Keratinocyte (primary cell): ENCODE results near the gene GNAL. TPM values are rescaled to one million over a fixed set of nuclear protein-coding genes. Genes with fewer than 3 reads are reported as not detected.
"Not testable (repeated sequence)": the region's sequence is repeated elsewhere in the genome, so short reads cannot be mapped to it uniquely, and the experiment has no call there.

Experiments used
- DNase-seq: peaks from one replicate; pipeline ENCODE4 v3.0.0-alpha.2; 2011; ENCODE audit warnings: low read depth, missing footprints, low spot score
- FAIRE-seq: peaks from 2 replicates; lab custom pipeline; 2011; peaks lifted over from hg19 to GRCh38; lab: Jason Lieb, UNC
- H2AFZ ChIP-seq: 2 replicates; pipeline ENCODE4 v1.6.0; 2012; ENCODE audit warnings: low read length, control low read depth, inconsistent platforms; ENCODE audit not compliant: control insufficient read depth
- H3K27ac ChIP-seq: 2 replicates; pipeline ENCODE4 v1.5.1; 2011; ENCODE audit warnings: low read length; ENCODE audit not compliant: control insufficient read depth, insufficient read depth
- H3K27me3 ChIP-seq: 3 replicates; pipeline ENCODE4 v1.6.0; 2011; ENCODE audit warnings: low read length; ENCODE audit not compliant: control insufficient read depth, insufficient read depth; ENCODE audit errors: extremely low read depth
- H3K36me3 ChIP-seq, 2 experiments: 2 replicates in 1 of 2; 3 replicates in 1 of 2; pipeline ENCODE4 v1.5.1; 2011; ENCODE audit warnings: low read length in 2 of 2, mild to moderate bottlenecking in 1 of 2; ENCODE audit not compliant: control insufficient read depth in 2 of 2, insufficient read depth in 2 of 2; ENCODE audit errors: extremely low read depth in 1 of 2
- H3K4me1 ChIP-seq: 3 replicates; pipeline ENCODE4 v1.5.1; 2011; ENCODE audit warnings: low read length; ENCODE audit not compliant: control insufficient read depth, insufficient read depth; ENCODE audit errors: extremely low read depth
- H3K4me2 ChIP-seq: 3 replicates; pipeline ENCODE4 v1.6.0; 2011; ENCODE audit warnings: low read depth, low read length; ENCODE audit not compliant: control insufficient read depth, insufficient read depth; ENCODE audit errors: extremely low read depth
- H3K4me3 ChIP-seq, 3 experiments: fragments of 200-600 bp in 1 of 3; sonication (generic) in 1 of 3; 2 replicates in 2 of 3; 3 replicates in 1 of 3; pipeline ENCODE4 v1.5.1; 2011 to 2016; ENCODE audit warnings: low read length in 3 of 3, mild to moderate bottlenecking in 3 of 3, control low read depth in 2 of 3, inconsistent platforms in 1 of 3, low read depth in 1 of 3, mixed read lengths in 1 of 3, mixed run types in 1 of 3, moderate library complexity in 1 of 3; ENCODE audit not compliant: control insufficient read depth in 2 of 3, insufficient read depth in 2 of 3; ENCODE audit errors: extremely low read depth in 1 of 3
- H3K79me2 ChIP-seq: 2 replicates; pipeline ENCODE4 v1.6.0; 2012; ENCODE audit warnings: low read length; ENCODE audit not compliant: control insufficient read depth, insufficient read depth
- H3K9ac ChIP-seq: 3 replicates; pipeline ENCODE4 v1.6.0; 2011; ENCODE audit warnings: low read length; ENCODE audit not compliant: control insufficient read depth, insufficient read depth; ENCODE audit errors: extremely low read depth
- H3K9me1 ChIP-seq: 3 replicates; pipeline ENCODE4 v1.6.0; 2011; ENCODE audit warnings: low read length; ENCODE audit not compliant: control insufficient read depth, insufficient read depth; ENCODE audit errors: extremely low read depth
- H3K9me3 ChIP-seq: 2 replicates; pipeline ENCODE4 v1.5.1; 2012; ENCODE audit warnings: low read depth, low read length; ENCODE audit not compliant: control insufficient read depth
- H4K20me1 ChIP-seq: 3 replicates; pipeline ENCODE4 v1.6.0; 2011; ENCODE audit warnings: low read length; ENCODE audit not compliant: control insufficient read depth, insufficient read depth; ENCODE audit errors: extremely low read depth
- CTCF ChIP-seq, 3 experiments: IDR thresholded peaks in 1 of 3; conservative IDR thresholded peaks in 1 of 3; optimal IDR thresholded peaks in 1 of 3; 2 replicates in 2 of 3; 3 replicates in 1 of 3; pipeline versions ENCODE3 to v1.5.1; 2011; ENCODE audit warnings: low read length in 3 of 3, mild to moderate bottlenecking in 3 of 3, moderate library complexity in 2 of 3, control low read depth in 1 of 3, inconsistent platforms in 1 of 3; ENCODE audit not compliant: insufficient read depth in 2 of 3; ENCODE audit errors: extremely low read depth in 1 of 3
- EZH2 ChIP-seq: IDR thresholded peaks from one replicate; pipeline ENCODE4 v1.6.1; 2012; ENCODE audit warnings: inconsistent platforms, mild to moderate bottlenecking, low read length, moderate library complexity
- dilution Hi-C: fragments of 300-500 bp; cut with MboI; formaldehyde crosslinking; loops from one replicate; pipeline ENCODE4 v1.7.0; 2020; ENCODE audit warnings: low sequenced_read_pairs; ENCODE audit not compliant: extremely low pct_ligation_motif_present
- polyA plus RNA-seq, 5 experiments: library from polyadenylated mRNA; depleted of rRNA in 3 of 5; stranded (reverse) in 3 of 5; stranded (forward) in 1 of 5; unstranded in 1 of 5; fragments of >200 nt; gene quantifications; 1 replicate in 1 of 5; 2 replicates in 3 of 5; 3 replicates in 1 of 5; pipeline versions ENCODE4 v1.2.1 to v1.2.3, GENCODE V29; 2011 to 2012; ENCODE audit warnings: missing spikeins in 2 of 5, low read depth in 1 of 5, low replicate concordance in 1 of 5

Gene GNAL
- polyA plus RNA-seq, 1 donor (not counting 4 experiments of a cell fraction or from before 2014, with no cell fraction given) = 30.0 TPM

GRCh38 chr18:11713756-11714155 is 24.7 kb downstream of the GNAL start:
- Histone ChIP-seq H3K9me1 (no peaks in the 10 kb centered on the region), H3K4me3 (no peak overlapping the region), H3K9me3 (no peaks in the 10 kb centered on the region), H3K36me3 (no peaks in the 10 kb centered on the region), H3K4me2 (no peak overlapping the region), H3K27ac (no peak overlapping the region), H3K79me2 (no peaks in the 10 kb centered on the region), H3K27me3 (no peaks in the 10 kb centered on the region), H2AFZ (no peak overlapping the region), H3K4me1 (no peaks in the 10 kb centered on the region), H3K9ac (no peak overlapping the region), H4K20me1 (no peaks in the 10 kb centered on the region)
- dilution Hi-C loops = no loop called here
- TF ChIP-seq CTCF (optimal IDR thresholded peaks at IDR 0.05 in 1 of 3, IDR thresholded peaks at IDR 0.05 in 1 of 3, conservative IDR thresholded peaks at IDR 0.05 in 1 of 3; ENCODE audit: extremely low read depth in 1 of 3, insufficient read depth in 2 of 3, low read length in 3 of 3) (no peak), EZH2 (no peak)
- DNase-seq = no peak
- no peak for FAIRE-seq

- Histone ChIP-seq H3K79me2 (no peaks in the 10 kb centered on the region), H3K36me3 (no peaks in the 10 kb centered on the region), H2AFZ (no peak overlapping the region), H3K9ac (no peak overlapping the region), H3K27me3 (no peaks in the 10 kb centered on the region), H3K4me2 (no peak overlapping the region), H3K27ac (no peak overlapping the region), H3K9me1 (no peaks in the 10 kb centered on the region), H3K4me1 (no peaks in the 10 kb centered on the region), H4K20me1 (no peaks in the 10 kb centered on the region), H3K4me3 (no peak overlapping the region), H3K9me3 (no peaks in the 10 kb centered on the region)
- FAIRE-seq = no peak
- TF ChIP-seq EZH2 (no peak), CTCF (optimal IDR thresholded peaks at IDR 0.05 in 1 of 3, IDR thresholded peaks at IDR 0.05 in 1 of 3, conservative IDR thresholded peaks at IDR 0.05 in 1 of 3; ENCODE audit: extremely low read depth in 1 of 3, insufficient read depth in 2 of 3, low read length in 3 of 3) (no peak)
- dilution Hi-C loops = no loop called here
- no peak for DNase-seq
Observed at GRCh38 chr18:11714244-11714918, 25.3 kb downstream of the GNAL start.

- H2AFZ ChIP-seq, H3K4me1 ChIP-seq, H4K20me1 ChIP-seq, H3K9ac ChIP-seq, H3K36me3 ChIP-seq, DNase-seq, dilution Hi-C loops, FAIRE-seq, H3K4me3 ChIP-seq, H3K27me3 ChIP-seq, H3K9me1 ChIP-seq, H3K79me2 ChIP-seq, H3K27ac ChIP-seq, H3K9me3 ChIP-seq, H3K4me2 ChIP-seq: not testable (repeated sequence)
Observed at GRCh38 chr18:11716767-11717315, 27.8 kb downstream of the GNAL start.
